SK-N-SH treated with all-trans-retinoic acid at 6 μM for 48 hours (cell line): ENCODE measurements around the gene ARMH4.
A peak's percentile ranks its signal among the peaks of the same experiment; 100 is the strongest.

Experiments used
- ATAC-seq: fragments of 200-7000 bp; cut with Tn5 transposase; 3 replicates; pipeline ENCODE4 v1.9.1; 2020; ENCODE audit warnings: mild to moderate bottlenecking, moderate library complexity
- ARNTL ChIP-seq: fragments of 450-650 bp; formaldehyde crosslinking; IDR thresholded peaks from 2 replicates; pipeline ENCODE4 v1.5.0; 2020; ENCODE audit warnings: low read depth, mild to moderate bottlenecking, moderate library complexity, borderline replicate concordance
- BACH2 ChIP-seq: fragments of 250-450 bp; sonication (Bioruptor Pico); IDR thresholded peaks from 2 replicates; pipeline ENCODE4 v1.9.0; 2021; ENCODE audit warnings: mild to moderate bottlenecking, borderline replicate concordance
- CSDC2 ChIP-seq: fragments of 250-450 bp; sonication (Bioruptor Pico); IDR thresholded peaks from 2 replicates; pipeline ENCODE4 v1.5.0; 2020; ENCODE audit warnings: mild to moderate bottlenecking, moderate library complexity
- ESRRG ChIP-seq: fragments of 250-450 bp; sonication (Bioruptor Pico); IDR thresholded peaks from 2 replicates; pipeline ENCODE4 v1.6.1; 2021; ENCODE audit warnings: mild to moderate bottlenecking
- GLIS3 ChIP-seq: fragments of 250-450 bp; sonication (Bioruptor Pico); IDR thresholded peaks from 2 replicates; pipeline ENCODE4 v1.5.0; 2020; ENCODE audit warnings: mild to moderate bottlenecking, moderate library complexity
- ISL1 ChIP-seq: fragments of 250-450 bp; sonication (Bioruptor Pico); IDR thresholded peaks from 2 replicates; pipeline ENCODE4 v2.1.2; 2022; ENCODE audit warnings: mild to moderate bottlenecking, moderate library complexity
- OSR1 ChIP-seq: fragments of 250-450 bp; sonication (Bioruptor Pico); IDR thresholded peaks from 2 replicates; pipeline ENCODE4 v1.8.0; 2022; ENCODE audit warnings: moderate library complexity, mild to moderate bottlenecking, inconsistent platforms
- POU6F1 ChIP-seq: fragments of 250-450 bp; sonication (Bioruptor Pico); IDR thresholded peaks from 2 replicates; pipeline ENCODE4 v1.8.0; 2021; ENCODE audit warnings: low read depth, mild to moderate bottlenecking, moderate library complexity, borderline replicate concordance
- PPARA ChIP-seq: fragments of 250-450 bp; sonication (Bioruptor Pico); IDR thresholded peaks from 2 replicates; pipeline ENCODE4 v1.5.0; 2020; ENCODE audit warnings: mild to moderate bottlenecking, borderline replicate concordance
- RARB ChIP-seq: fragments of 250-450 bp; sonication (Bioruptor Pico); IDR thresholded peaks from 2 replicates; pipeline ENCODE4 v1.8.0; 2021; ENCODE audit warnings: mild to moderate bottlenecking, moderate library complexity
- SNAI2 ChIP-seq: fragments of 250-450 bp; sonication (Bioruptor Pico); IDR thresholded peaks from 2 replicates; pipeline ENCODE4 v1.5.0; 2020; ENCODE audit warnings: mild to moderate bottlenecking, moderate library complexity
- TCF4 ChIP-seq: fragments of 250-450 bp; sonication (Bioruptor Pico); IDR thresholded peaks from 2 replicates; pipeline ENCODE4 v1.8.0; 2021; ENCODE audit warnings: mild to moderate bottlenecking, moderate library complexity, borderline replicate concordance
- ZC3H10 ChIP-seq: fragments of 250-450 bp; sonication (Bioruptor Pico); IDR thresholded peaks from 2 replicates; pipeline ENCODE4 v1.5.1; 2021; ENCODE audit warnings: mild to moderate bottlenecking, moderate library complexity
- ZFP30 ChIP-seq: fragments of 450-650 bp; formaldehyde crosslinking; IDR thresholded peaks from 2 replicates; pipeline ENCODE4 v1.5.0; 2022; ENCODE audit warnings: mild to moderate bottlenecking, moderate library complexity
- ZNF565 ChIP-seq: fragments of 450-650 bp; formaldehyde crosslinking; conservative IDR thresholded peaks from 2 replicates; pipeline ENCODE4 v1.5.0; 2020; ENCODE audit warnings: low read depth, mild to moderate bottlenecking, moderate library complexity
- ZNF70 ChIP-seq: fragments of 450-650 bp; formaldehyde crosslinking; IDR thresholded peaks from 2 replicates; pipeline ENCODE4 v1.5.0; 2020; ENCODE audit warnings: mild to moderate bottlenecking, moderate library complexity
- ZNF8 ChIP-seq: fragments of 450-650 bp; formaldehyde crosslinking; IDR thresholded peaks from 2 replicates; pipeline ENCODE4 v1.5.0; 2020; ENCODE audit warnings: mild to moderate bottlenecking, moderate library complexity
- TF ChIP-seq, protein P1 (sequence below): fragments of 250-450 bp; sonication (Bioruptor Pico); IDR thresholded peaks from 2 replicates; pipeline ENCODE4 v1.5.1; 2021; ENCODE audit warnings: mild to moderate bottlenecking, moderate library complexity
- TF ChIP-seq, protein P2 (sequence below): fragments of 250-450 bp; sonication (Bioruptor Pico); IDR thresholded peaks from 2 replicates; pipeline ENCODE4 v1.5.1; 2020; ENCODE audit warnings: low read depth, mild to moderate bottlenecking, moderate library complexity
- TF ChIP-seq, protein P3 (sequence below): fragments of 250-450 bp; sonication (Bioruptor Pico); IDR thresholded peaks from 2 replicates; pipeline ENCODE4 v1.8.0; 2020; ENCODE audit warnings: mild to moderate bottlenecking, moderate library complexity, borderline replicate concordance

ARMH4 gene

DNA sequence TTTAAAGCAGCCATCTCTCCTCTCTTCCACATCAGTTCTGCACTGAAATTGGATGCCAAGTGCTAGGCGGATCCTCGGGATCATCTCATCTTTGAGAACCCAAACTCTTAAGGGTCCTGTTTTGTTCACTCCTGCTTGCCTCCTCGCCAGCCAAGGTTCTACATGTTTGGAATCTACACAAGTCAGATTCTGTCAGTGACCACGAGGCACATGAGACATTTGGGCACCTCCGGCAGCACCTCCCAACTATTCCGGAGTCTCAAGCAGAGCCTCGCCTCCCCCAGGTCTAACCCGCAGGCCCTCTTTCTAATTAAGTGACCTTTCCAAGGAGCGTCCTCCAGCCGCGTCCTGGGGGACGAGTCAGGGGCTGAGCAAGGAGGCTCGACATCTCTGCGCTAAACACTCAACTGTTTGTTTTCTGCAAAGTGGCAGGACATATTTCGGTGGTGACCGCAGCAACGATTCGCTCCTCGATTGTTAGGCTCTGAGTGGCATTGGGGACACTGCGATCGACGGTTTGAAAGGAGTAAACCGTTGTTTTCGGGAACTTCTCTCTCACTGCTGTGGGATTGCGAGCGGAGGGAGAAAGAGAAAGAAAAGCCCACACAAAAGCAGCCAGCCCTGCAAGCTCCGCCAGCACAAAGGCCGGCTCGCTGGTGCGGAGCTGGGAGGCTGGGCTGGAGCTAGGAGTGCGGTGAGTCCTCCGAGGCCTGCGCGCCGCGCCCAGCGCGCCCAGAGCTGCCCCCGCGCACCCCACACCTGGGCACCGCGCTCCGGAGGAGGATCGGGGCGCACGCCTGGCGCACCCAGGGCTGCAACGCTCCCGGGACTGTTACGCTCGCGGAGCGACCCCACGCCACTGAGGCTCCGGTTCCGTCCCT, 640 bp downstream of the ARMH4 start:
- TF ChIP-seq ZNF70 (no peak), POU6F1 (CRISPR knock-in tag) (no peak), OSR1 (CRISPR knock-in tag) (no peak), ARNTL (no peak)
- peak; percentile 76 for ATAC-seq

DNA sequence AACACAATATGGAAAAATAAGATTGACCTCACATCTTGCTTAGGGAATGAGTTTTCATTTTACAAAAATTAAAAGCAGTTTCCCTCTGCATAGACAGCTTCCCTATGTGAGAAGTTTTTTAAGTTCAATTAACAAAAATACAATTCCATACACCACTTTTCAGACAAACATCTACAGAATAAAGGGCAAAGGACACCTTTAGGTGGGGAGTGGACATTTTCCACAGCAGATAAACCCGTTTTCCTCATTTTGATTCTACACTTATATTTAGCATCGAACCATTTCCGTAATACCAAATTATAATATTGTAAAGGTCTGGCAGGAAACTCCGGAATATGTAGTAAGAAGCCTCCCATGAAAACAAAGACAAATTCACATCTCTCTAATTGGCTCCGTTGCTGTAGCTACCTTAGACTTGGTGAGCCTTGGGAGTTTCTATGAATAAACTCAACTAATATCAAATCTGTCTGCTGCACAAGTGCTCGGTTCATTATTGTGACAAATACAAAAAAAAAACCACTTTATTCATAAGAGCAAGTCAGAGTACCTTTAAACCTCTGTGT, 1.7 kb downstream of the ARMH4 start:
- no peak for ATAC-seq
- TF ChIP-seq CSDC2 (CRISPR knock-in tag), result no peak
- no peak for TF ChIP-seq TCF4 (CRISPR knock-in tag)
- no peak for TF ChIP-seq GLIS3
- TF ChIP-seq ESRRG (CRISPR knock-in tag), result no peak
- TF ChIP-seq SNAI2 (CRISPR knock-in tag), result no peak
- no peak for TF ChIP-seq ZC3H10
- TF ChIP-seq, protein P1, sequence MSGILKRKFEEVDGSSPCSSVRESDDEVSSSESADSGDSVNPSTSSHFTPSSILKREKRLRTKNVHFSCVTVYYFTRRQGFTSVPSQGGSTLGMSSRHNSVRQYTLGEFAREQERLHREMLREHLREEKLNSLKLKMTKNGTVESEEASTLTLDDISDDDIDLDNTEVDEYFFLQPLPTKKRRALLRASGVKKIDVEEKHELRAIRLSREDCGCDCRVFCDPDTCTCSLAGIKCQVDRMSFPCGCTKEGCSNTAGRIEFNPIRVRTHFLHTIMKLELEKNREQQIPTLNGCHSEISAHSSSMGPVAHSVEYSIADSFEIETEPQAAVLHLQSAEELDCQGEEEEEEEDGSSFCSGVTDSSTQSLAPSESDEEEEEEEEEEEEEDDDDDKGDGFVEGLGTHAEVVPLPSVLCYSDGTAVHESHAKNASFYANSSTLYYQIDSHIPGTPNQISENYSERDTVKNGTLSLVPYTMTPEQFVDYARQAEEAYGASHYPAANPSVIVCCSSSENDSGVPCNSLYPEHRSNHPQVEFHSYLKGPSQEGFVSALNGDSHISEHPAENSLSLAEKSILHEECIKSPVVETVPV (CRISPR knock-in tag), result no peak
- no peak for TF ChIP-seq ARNTL
- TF ChIP-seq ISL1 (CRISPR knock-in tag), result no peak
- no peak for TF ChIP-seq RARB
- TF ChIP-seq PPARA, result no peak
- TF ChIP-seq POU6F1 (CRISPR knock-in tag), result no peak
- TF ChIP-seq, protein P2, sequence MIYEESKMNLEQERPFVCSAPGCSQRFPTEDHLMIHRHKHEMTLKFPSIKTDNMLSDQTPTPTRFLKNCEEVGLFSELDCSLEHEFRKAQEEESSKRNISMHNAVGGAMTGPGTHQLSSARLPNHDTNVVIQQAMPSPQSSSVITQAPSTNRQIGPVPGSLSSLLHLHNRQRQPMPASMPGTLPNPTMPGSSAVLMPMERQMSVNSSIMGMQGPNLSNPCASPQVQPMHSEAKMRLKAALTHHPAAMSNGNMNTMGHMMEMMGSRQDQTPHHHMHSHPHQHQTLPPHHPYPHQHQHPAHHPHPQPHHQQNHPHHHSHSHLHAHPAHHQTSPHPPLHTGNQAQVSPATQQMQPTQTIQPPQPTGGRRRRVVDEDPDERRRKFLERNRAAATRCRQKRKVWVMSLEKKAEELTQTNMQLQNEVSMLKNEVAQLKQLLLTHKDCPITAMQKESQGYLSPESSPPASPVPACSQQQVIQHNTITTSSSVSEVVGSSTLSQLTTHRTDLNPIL (CRISPR knock-in tag), result no peak
- TF ChIP-seq ZNF8 (CRISPR knock-in tag), result no peak
- no peak for TF ChIP-seq OSR1 (CRISPR knock-in tag)
- TF ChIP-seq, protein P3, sequence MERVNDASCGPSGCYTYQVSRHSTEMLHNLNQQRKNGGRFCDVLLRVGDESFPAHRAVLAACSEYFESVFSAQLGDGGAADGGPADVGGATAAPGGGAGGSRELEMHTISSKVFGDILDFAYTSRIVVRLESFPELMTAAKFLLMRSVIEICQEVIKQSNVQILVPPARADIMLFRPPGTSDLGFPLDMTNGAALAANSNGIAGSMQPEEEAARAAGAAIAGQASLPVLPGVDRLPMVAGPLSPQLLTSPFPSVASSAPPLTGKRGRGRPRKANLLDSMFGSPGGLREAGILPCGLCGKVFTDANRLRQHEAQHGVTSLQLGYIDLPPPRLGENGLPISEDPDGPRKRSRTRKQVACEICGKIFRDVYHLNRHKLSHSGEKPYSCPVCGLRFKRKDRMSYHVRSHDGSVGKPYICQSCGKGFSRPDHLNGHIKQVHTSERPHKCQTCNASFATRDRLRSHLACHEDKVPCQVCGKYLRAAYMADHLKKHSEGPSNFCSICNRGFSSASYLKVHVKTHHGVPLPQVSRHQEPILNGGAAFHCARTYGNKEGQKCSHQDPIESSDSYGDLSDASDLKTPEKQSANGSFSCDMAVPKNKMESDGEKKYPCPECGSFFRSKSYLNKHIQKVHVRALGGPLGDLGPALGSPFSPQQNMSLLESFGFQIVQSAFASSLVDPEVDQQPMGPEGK (CRISPR knock-in tag), result no peak

- ATAC-seq, result no peak
- TF ChIP-seq BACH2 (CRISPR knock-in tag) (no peak), ESRRG (CRISPR knock-in tag) (no peak), ARNTL (no peak), ZFP30 (no peak), GLIS3 (no peak), POU6F1 (CRISPR knock-in tag) (no peak), ZC3H10 (no peak), TCF4 (CRISPR knock-in tag) (no peak), ZNF8 (CRISPR knock-in tag) (no peak), RARB (no peak), ZNF565 (CRISPR knock-in tag) (no peak), ISL1 (CRISPR knock-in tag) (no peak)
- TF ChIP-seq, protein P2 (CRISPR knock-in tag), result no peak
Measured at GRCh38 chr14:58149196-58149595, 2.8 kb downstream of the ARMH4 start.
